SK-N-SH treated with all-trans-retinoic acid at 6 μM for 48 hours (cell line): ENCODE results near the gene PNMA6F.

Experiments used
- ATAC-seq: fragments of 200-7000 bp; cut with Tn5 transposase; 3 replicates; pipeline ENCODE4 v1.9.1; 2020; ENCODE audit warnings: mild to moderate bottlenecking, moderate library complexity
- ARNTL ChIP-seq: fragments of 450-650 bp; formaldehyde crosslinking; IDR thresholded peaks from 2 replicates; pipeline ENCODE4 v1.5.0; 2020; ENCODE audit warnings: low read depth, mild to moderate bottlenecking, moderate library complexity, borderline replicate concordance
- BACH2 ChIP-seq: fragments of 250-450 bp; sonication (Bioruptor Pico); IDR thresholded peaks from 2 replicates; pipeline ENCODE4 v1.9.0; 2021; ENCODE audit warnings: mild to moderate bottlenecking, borderline replicate concordance
- CSDC2 ChIP-seq: fragments of 250-450 bp; sonication (Bioruptor Pico); IDR thresholded peaks from 2 replicates; pipeline ENCODE4 v1.5.0; 2020; ENCODE audit warnings: mild to moderate bottlenecking, moderate library complexity
- ESRRG ChIP-seq: fragments of 250-450 bp; sonication (Bioruptor Pico); IDR thresholded peaks from 2 replicates; pipeline ENCODE4 v1.6.1; 2021; ENCODE audit warnings: mild to moderate bottlenecking
- GLIS3 ChIP-seq: fragments of 250-450 bp; sonication (Bioruptor Pico); IDR thresholded peaks from 2 replicates; pipeline ENCODE4 v1.5.0; 2020; ENCODE audit warnings: mild to moderate bottlenecking, moderate library complexity
- ISL1 ChIP-seq: fragments of 250-450 bp; sonication (Bioruptor Pico); IDR thresholded peaks from 2 replicates; pipeline ENCODE4 v2.1.2; 2022; ENCODE audit warnings: mild to moderate bottlenecking, moderate library complexity
- OSR1 ChIP-seq: fragments of 250-450 bp; sonication (Bioruptor Pico); IDR thresholded peaks from 2 replicates; pipeline ENCODE4 v1.8.0; 2022; ENCODE audit warnings: moderate library complexity, mild to moderate bottlenecking, inconsistent platforms
- PPARA ChIP-seq: fragments of 250-450 bp; sonication (Bioruptor Pico); IDR thresholded peaks from 2 replicates; pipeline ENCODE4 v1.5.0; 2020; ENCODE audit warnings: mild to moderate bottlenecking, borderline replicate concordance
- RARB ChIP-seq: fragments of 250-450 bp; sonication (Bioruptor Pico); IDR thresholded peaks from 2 replicates; pipeline ENCODE4 v1.8.0; 2021; ENCODE audit warnings: mild to moderate bottlenecking, moderate library complexity
- SNAI2 ChIP-seq: fragments of 250-450 bp; sonication (Bioruptor Pico); IDR thresholded peaks from 2 replicates; pipeline ENCODE4 v1.5.0; 2020; ENCODE audit warnings: mild to moderate bottlenecking, moderate library complexity
- TCF4 ChIP-seq: fragments of 250-450 bp; sonication (Bioruptor Pico); IDR thresholded peaks from 2 replicates; pipeline ENCODE4 v1.8.0; 2021; ENCODE audit warnings: mild to moderate bottlenecking, moderate library complexity, borderline replicate concordance
- TOX ChIP-seq: fragments of 250-450 bp; sonication (Bioruptor Pico); IDR thresholded peaks from 2 replicates; pipeline ENCODE4 v1.8.0; 2021; ENCODE audit warnings: mild to moderate bottlenecking, moderate library complexity, borderline replicate concordance
- TSHZ2 ChIP-seq: fragments of 250-450 bp; sonication (Bioruptor Pico); IDR thresholded peaks from 2 replicates; pipeline ENCODE4 v1.5.0; 2020; ENCODE audit warnings: mild to moderate bottlenecking, moderate library complexity
- ZC3H10 ChIP-seq: fragments of 250-450 bp; sonication (Bioruptor Pico); IDR thresholded peaks from 2 replicates; pipeline ENCODE4 v1.5.1; 2021; ENCODE audit warnings: mild to moderate bottlenecking, moderate library complexity
- ZFP3 ChIP-seq: fragments of 250-450 bp; sonication (Bioruptor Pico); IDR thresholded peaks from 2 replicates; pipeline ENCODE4 v1.5.0; 2020; ENCODE audit warnings: mild to moderate bottlenecking, moderate library complexity
- ZFP30 ChIP-seq: fragments of 450-650 bp; formaldehyde crosslinking; IDR thresholded peaks from 2 replicates; pipeline ENCODE4 v1.5.0; 2022; ENCODE audit warnings: mild to moderate bottlenecking, moderate library complexity
- ZNF565 ChIP-seq: fragments of 450-650 bp; formaldehyde crosslinking; conservative IDR thresholded peaks from 2 replicates; pipeline ENCODE4 v1.5.0; 2020; ENCODE audit warnings: low read depth, mild to moderate bottlenecking, moderate library complexity
- ZNF70 ChIP-seq: fragments of 450-650 bp; formaldehyde crosslinking; IDR thresholded peaks from 2 replicates; pipeline ENCODE4 v1.5.0; 2020; ENCODE audit warnings: mild to moderate bottlenecking, moderate library complexity
- ZNF8 ChIP-seq: fragments of 450-650 bp; formaldehyde crosslinking; IDR thresholded peaks from 2 replicates; pipeline ENCODE4 v1.5.0; 2020; ENCODE audit warnings: mild to moderate bottlenecking, moderate library complexity
- TF ChIP-seq, protein P1 (sequence below): fragments of 250-450 bp; sonication (Bioruptor Pico); IDR thresholded peaks from 2 replicates; pipeline ENCODE4 v1.8.0; 2021; ENCODE audit warnings: low read depth, mild to moderate bottlenecking, moderate library complexity, borderline replicate concordance
- TF ChIP-seq, protein P2 (sequence below): fragments of 250-450 bp; sonication (Bioruptor Pico); IDR thresholded peaks from 2 replicates; pipeline ENCODE4 v1.8.0; 2020; ENCODE audit warnings: mild to moderate bottlenecking, moderate library complexity, borderline replicate concordance
- TF ChIP-seq, protein P3 (sequence below): fragments of 250-450 bp; sonication (Bioruptor Pico); IDR thresholded peaks from 2 replicates; pipeline ENCODE4 v1.5.1; 2021; ENCODE audit warnings: mild to moderate bottlenecking, moderate library complexity
- TF ChIP-seq, protein P4 (sequence below): fragments of 250-450 bp; sonication (Bioruptor Pico); IDR thresholded peaks from 2 replicates; pipeline ENCODE4 v1.5.1; 2020; ENCODE audit warnings: low read depth, mild to moderate bottlenecking, moderate library complexity

Gene PNMA6F

DNA sequence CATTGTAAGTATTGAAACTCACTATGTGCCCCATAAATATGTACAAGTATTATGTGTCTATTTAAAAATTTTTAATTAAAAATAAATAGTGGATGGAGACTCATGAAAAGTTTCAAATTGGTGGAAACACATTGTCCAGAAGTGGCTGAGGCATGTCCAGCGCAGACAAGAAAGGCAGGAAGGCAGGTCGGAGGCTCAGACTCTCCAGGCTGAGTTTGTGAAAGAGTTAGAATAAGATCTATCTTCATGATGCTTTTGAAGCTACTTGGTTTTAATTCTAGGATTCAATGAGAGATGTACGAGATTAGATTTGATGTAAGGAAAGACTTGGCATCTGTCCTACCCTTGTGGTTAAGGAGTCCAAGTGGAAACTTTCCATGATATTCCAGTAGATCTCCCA is 19.8 kb downstream of the PNMA6F start:
- TF ChIP-seq ZFP3 (CRISPR knock-in tag) (no peak), TCF4 (CRISPR knock-in tag) (no peak), ESRRG (CRISPR knock-in tag) (no peak), RARB (CRISPR knock-in tag) (no peak), ISL1 (CRISPR knock-in tag) (no peak), PPARA (no peak), BACH2 (no peak), TOX (CRISPR knock-in tag) (no peak), ZNF8 (no peak), TSHZ2 (no peak), SNAI2 (CRISPR knock-in tag) (no peak), ZNF70 (CRISPR knock-in tag) (no peak), CSDC2 (CRISPR knock-in tag) (no peak), ARNTL (no peak), GLIS3 (no peak), ZFP30 (CRISPR knock-in tag) (no peak)
- TF ChIP-seq, protein P1, sequence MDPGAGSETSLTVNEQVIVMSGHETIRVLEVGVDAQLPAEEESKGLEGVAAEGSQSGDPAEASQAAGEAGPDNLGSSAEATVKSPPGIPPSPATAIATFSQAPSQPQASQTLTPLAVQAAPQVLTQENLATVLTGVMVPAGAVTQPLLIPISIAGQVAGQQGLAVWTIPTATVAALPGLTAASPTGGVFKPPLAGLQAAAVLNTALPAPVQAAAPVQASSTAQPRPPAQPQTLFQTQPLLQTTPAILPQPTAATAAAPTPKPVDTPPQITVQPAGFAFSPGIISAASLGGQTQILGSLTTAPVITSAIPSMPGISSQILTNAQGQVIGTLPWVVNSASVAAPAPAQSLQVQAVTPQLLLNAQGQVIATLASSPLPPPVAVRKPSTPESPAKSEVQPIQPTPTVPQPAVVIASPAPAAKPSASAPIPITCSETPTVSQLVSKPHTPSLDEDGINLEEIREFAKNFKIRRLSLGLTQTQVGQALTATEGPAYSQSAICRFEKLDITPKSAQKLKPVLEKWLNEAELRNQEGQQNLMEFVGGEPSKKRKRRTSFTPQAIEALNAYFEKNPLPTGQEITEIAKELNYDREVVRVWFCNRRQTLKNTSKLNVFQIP, result no peak
- TF ChIP-seq, protein P2, sequence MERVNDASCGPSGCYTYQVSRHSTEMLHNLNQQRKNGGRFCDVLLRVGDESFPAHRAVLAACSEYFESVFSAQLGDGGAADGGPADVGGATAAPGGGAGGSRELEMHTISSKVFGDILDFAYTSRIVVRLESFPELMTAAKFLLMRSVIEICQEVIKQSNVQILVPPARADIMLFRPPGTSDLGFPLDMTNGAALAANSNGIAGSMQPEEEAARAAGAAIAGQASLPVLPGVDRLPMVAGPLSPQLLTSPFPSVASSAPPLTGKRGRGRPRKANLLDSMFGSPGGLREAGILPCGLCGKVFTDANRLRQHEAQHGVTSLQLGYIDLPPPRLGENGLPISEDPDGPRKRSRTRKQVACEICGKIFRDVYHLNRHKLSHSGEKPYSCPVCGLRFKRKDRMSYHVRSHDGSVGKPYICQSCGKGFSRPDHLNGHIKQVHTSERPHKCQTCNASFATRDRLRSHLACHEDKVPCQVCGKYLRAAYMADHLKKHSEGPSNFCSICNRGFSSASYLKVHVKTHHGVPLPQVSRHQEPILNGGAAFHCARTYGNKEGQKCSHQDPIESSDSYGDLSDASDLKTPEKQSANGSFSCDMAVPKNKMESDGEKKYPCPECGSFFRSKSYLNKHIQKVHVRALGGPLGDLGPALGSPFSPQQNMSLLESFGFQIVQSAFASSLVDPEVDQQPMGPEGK, result no peak
- TF ChIP-seq, protein P3, sequence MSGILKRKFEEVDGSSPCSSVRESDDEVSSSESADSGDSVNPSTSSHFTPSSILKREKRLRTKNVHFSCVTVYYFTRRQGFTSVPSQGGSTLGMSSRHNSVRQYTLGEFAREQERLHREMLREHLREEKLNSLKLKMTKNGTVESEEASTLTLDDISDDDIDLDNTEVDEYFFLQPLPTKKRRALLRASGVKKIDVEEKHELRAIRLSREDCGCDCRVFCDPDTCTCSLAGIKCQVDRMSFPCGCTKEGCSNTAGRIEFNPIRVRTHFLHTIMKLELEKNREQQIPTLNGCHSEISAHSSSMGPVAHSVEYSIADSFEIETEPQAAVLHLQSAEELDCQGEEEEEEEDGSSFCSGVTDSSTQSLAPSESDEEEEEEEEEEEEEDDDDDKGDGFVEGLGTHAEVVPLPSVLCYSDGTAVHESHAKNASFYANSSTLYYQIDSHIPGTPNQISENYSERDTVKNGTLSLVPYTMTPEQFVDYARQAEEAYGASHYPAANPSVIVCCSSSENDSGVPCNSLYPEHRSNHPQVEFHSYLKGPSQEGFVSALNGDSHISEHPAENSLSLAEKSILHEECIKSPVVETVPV (CRISPR knock-in tag), result no peak
- ATAC-seq, result no peak

DNA sequence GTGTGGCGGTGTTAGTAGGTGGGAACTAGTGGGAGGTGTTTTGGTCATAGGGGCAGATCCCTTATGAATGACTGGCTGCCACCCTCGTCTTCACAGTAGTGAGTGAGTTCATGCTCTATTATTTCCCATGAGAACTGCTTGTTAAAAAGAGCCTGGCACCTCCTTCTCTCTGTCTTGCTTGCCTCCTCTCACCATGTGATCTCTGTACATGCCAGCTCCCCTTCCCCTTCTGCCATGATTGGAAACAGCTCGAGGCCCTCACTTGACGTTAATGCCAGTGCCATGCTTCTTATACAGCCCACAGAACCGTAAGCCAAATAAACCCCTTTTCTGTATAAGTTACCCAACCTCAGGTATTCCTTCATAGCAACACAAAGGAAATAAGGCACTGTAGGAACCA is 21.7 kb downstream of the PNMA6F start:
- no peak for ATAC-seq
- TF ChIP-seq ISL1 (CRISPR knock-in tag) (no peak), ZC3H10 (no peak), ZFP3 (CRISPR knock-in tag) (no peak), ZNF70 (CRISPR knock-in tag) (no peak), OSR1 (no peak), ZFP30 (CRISPR knock-in tag) (no peak), ESRRG (CRISPR knock-in tag) (no peak), TCF4 (CRISPR knock-in tag) (no peak), SNAI2 (CRISPR knock-in tag) (no peak), ZNF565 (CRISPR knock-in tag) (no peak), CSDC2 (CRISPR knock-in tag) (no peak), ZNF8 (no peak), PPARA (no peak), GLIS3 (no peak)
- TF ChIP-seq, protein P4, sequence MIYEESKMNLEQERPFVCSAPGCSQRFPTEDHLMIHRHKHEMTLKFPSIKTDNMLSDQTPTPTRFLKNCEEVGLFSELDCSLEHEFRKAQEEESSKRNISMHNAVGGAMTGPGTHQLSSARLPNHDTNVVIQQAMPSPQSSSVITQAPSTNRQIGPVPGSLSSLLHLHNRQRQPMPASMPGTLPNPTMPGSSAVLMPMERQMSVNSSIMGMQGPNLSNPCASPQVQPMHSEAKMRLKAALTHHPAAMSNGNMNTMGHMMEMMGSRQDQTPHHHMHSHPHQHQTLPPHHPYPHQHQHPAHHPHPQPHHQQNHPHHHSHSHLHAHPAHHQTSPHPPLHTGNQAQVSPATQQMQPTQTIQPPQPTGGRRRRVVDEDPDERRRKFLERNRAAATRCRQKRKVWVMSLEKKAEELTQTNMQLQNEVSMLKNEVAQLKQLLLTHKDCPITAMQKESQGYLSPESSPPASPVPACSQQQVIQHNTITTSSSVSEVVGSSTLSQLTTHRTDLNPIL (CRISPR knock-in tag), result no peak
- TF ChIP-seq, protein P1, result no peak
- TF ChIP-seq, protein P3 (CRISPR knock-in tag), result no peak
